ENCODE results near the gene MAPK14.

DNA sequence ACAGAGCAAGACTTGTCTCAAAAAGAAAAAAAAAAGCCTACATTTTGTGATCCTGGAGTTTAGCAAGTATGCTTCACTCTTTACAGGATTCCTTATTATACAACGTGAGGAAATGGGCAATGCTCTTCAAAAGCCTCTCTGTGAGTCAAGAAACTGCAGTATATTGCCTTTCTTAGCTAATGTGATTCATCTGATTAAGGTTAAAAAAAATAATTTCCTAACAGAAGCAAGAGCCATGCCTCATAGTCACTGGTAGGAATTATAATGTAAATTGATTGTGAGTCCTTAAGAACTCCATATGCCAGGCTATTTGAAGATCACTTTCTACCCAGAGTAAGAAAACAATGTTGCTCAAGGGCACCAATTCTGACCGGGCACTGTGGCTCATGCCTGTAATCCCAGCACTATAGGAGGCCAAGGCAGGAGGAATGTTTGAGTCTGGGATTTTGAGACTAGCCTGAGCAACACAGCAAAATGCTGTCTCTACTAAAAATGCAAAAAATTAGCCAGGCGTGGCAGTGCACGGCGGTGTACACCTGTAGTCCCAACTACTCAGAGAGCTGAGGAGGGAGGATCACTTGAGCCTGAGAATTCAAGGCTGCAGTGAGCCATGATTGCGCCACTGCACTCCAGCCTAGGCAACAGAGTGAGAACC lies 46.5 kb upstream of the MAPK14 start:
- TF ChIP-seq MEF2A (IDR thresholded peaks at IDR 0.05; ENCODE audit: insufficient read depth, low read depth, low read length) (no peak), TAF1 (IDR thresholded peaks at IDR 0.05; ENCODE audit: borderline replicate concordance, low read depth, low read length) (no peak), STAT1 (conservative IDR thresholded peaks at IDR 0.05) (no peak), ESRRA (IDR thresholded peaks at IDR 0.05; ENCODE audit: low read length) (no peak), HCFC1 (IDR thresholded peaks at IDR 0.05; ENCODE audit: low read length) (no peak), POLR2AphosphoS5 (IDR thresholded peaks at IDR 0.05; ENCODE audit: low read length) (no peak), CHD4 (IDR thresholded peaks at IDR 0.05) (no peak), SMAD1 (IDR thresholded peaks at IDR 0.05; ENCODE audit: low read depth, partially characterized antibody) (no peak), RBBP5 (conservative IDR thresholded peaks at IDR 0.05) (no peak)
- TF ChIP-seq, protein P1, sequence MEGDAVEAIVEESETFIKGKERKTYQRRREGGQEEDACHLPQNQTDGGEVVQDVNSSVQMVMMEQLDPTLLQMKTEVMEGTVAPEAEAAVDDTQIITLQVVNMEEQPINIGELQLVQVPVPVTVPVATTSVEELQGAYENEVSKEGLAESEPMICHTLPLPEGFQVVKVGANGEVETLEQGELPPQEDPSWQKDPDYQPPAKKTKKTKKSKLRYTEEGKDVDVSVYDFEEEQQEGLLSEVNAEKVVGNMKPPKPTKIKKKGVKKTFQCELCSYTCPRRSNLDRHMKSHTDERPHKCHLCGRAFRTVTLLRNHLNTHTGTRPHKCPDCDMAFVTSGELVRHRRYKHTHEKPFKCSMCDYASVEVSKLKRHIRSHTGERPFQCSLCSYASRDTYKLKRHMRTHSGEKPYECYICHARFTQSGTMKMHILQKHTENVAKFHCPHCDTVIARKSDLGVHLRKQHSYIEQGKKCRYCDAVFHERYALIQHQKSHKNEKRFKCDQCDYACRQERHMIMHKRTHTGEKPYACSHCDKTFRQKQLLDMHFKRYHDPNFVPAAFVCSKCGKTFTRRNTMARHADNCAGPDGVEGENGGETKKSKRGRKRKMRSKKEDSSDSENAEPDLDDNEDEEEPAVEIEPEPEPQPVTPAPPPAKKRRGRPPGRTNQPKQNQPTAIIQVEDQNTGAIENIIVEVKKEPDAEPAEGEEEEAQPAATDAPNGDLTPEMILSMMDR (IDR thresholded peaks at IDR 0.05 in 2 of 3, conservative IDR thresholded peaks at IDR 0.05 in 1 of 3; ENCODE audit: control insufficient read depth in 2 of 3, extremely low read depth in 1 of 3, insufficient read depth in 1 of 3, low read depth in 3 of 3, low read length in 3 of 3), result no peak
- TF ChIP-seq, protein P2, sequence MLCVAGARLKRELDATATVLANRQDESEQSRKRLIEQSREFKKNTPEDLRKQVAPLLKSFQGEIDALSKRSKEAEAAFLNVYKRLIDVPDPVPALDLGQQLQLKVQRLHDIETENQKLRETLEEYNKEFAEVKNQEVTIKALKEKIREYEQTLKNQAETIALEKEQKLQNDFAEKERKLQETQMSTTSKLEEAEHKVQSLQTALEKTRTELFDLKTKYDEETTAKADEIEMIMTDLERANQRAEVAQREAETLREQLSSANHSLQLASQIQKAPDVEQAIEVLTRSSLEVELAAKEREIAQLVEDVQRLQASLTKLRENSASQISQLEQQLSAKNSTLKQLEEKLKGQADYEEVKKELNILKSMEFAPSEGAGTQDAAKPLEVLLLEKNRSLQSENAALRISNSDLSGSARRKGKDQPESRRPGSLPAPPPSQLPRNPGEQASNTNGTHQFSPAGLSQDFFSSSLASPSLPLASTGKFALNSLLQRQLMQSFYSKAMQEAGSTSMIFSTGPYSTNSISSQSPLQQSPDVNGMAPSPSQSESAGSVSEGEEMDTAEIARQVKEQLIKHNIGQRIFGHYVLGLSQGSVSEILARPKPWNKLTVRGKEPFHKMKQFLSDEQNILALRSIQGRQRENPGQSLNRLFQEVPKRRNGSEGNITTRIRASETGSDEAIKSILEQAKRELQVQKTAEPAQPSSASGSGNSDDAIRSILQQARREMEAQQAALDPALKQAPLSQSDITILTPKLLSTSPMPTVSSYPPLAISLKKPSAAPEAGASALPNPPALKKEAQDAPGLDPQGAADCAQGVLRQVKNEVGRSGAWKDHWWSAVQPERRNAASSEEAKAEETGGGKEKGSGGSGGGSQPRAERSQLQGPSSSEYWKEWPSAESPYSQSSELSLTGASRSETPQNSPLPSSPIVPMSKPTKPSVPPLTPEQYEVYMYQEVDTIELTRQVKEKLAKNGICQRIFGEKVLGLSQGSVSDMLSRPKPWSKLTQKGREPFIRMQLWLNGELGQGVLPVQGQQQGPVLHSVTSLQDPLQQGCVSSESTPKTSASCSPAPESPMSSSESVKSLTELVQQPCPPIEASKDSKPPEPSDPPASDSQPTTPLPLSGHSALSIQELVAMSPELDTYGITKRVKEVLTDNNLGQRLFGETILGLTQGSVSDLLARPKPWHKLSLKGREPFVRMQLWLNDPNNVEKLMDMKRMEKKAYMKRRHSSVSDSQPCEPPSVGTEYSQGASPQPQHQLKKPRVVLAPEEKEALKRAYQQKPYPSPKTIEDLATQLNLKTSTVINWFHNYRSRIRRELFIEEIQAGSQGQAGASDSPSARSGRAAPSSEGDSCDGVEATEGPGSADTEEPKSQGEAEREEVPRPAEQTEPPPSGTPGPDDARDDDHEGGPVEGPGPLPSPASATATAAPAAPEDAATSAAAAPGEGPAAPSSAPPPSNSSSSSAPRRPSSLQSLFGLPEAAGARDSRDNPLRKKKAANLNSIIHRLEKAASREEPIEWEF (IDR thresholded peaks at IDR 0.05; ENCODE audit: insufficient replicate concordance, low read depth, low read length), result no peak
- TF ChIP-seq, protein P3, sequence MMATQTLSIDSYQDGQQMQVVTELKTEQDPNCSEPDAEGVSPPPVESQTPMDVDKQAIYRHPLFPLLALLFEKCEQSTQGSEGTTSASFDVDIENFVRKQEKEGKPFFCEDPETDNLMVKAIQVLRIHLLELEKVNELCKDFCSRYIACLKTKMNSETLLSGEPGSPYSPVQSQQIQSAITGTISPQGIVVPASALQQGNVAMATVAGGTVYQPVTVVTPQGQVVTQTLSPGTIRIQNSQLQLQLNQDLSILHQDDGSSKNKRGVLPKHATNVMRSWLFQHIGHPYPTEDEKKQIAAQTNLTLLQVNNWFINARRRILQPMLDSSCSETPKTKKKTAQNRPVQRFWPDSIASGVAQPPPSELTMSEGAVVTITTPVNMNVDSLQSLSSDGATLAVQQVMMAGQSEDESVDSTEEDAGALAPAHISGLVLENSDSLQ (IDR thresholded peaks at IDR 0.05), result no peak
